ENCODE data around the gene ENPP1.
"Not testable (repeated sequence)": the region's sequence is repeated elsewhere in the genome, so short reads cannot be mapped to it uniquely, and the experiment has no call there.

ENPP1 gene

DNA sequence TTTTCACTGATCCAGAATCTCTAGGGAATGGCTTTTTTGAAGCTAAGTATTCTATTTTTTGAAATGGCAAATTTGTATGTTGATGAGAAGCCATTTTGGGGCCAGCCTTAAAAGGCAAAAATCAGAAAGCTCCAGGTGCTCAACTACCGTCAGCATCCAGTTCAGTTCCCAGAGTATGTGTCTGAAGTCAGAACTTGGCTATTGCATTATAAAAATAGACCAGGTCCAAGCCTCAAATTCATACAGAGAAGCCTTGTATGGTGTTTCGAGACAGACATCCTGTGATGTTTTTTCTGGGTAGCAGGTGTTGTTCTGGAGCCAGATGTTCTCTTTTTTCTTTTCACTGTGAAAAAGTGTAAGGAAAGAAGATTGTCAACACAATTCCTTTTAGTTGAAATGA lies 75.2 kb downstream of the ENPP1 start:
- DNase-seq, result no peak

DNA sequence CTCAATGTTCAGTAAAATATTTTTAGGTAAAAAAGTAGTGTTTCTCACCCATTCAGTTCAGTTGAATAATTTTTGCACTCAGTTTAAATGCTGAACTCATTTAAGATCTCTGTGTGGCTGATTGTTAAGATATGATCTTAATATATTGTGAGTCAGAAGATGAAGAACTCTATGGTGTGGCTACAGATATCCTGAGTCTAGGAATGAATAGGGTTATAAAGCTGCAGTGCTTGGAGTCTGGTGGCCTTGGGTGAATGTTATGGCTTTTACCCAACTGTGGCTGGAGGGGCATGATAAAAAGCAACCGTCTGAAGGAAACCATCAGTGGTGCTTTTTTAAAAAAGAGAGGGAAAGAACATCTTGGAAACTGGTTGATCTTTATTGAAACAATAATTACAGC lies 77.4 kb downstream of the ENPP1 start:
- no peak for DNase-seq

GRCh38 chr6:131886517-131886916 lies 78.7 kb downstream of the ENPP1 start:
- no peak for DNase-seq

DNA sequence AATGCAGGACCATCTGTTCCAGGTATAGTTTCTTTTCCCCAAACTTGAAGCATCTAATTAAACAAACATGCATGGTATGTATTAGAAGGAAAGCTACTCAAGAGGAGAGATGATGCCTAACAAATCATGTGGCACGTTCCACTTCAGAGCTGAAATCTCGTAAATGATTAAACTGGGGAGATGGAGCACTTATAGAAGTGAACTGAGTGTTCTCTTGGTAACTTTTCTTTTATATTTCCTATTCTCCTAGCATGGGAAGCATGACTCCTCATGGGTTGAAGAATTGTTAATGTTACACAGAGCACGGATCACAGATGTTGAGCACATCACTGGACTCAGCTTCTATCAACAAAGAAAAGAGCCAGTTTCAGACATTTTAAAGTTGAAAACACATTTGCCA lies 82.3 kb downstream of the ENPP1 start:
- DNase-seq, result no peak

- DNase-seq, result no peak
These were observed 85.4 kb downstream of the ENPP1 start for GRCh38 chr6:131893198-131893597.

DNA sequence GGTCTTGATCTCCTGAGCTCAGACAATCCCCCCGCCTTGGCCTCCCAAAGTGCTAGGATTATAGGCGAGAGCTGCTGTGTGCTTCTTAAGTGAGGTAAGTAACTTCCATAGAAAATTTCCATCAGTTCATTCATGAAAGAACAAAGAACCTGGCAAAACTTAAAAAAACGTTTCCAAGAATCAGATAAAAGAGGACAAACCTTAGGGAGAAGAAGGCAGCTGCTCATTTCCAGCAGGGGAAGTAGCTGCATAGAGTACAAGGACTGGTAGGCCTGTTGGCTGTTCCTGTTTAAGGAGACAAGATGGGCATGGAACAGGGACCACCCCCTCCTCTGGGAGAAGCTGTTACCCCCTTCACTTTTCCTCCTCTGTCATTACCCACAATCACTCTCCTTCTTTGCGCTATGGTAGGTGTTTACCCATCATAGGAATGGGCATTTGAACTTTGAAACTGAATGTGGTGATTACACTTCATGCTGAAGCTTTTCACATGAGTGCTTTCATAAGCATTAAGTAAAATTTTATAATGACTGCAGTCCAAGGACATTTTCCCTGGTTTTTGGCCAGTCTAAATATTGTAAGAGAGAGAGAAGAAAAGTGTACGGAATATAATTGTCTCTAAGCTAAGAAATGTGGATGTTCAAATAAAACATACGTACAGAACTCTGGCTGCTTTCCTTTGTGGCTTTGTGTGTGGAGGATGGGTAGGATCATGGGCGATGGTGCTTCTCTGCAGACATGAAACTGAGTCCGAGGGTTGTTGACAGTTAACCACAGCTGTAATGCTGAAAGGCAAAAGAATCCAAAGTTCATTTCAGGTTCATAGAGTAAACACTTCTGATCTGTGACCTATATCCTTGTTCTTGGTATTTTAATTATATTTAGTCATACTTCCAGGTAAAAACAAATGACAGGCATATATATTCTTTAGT lies 86.9 kb downstream of the ENPP1 start:
- no peak for DNase-seq

- no peak for DNase-seq
These were observed 89.2 kb downstream of the ENPP1 start for GRCh38 chr6:131897050-131897435.

- DNase-seq, result no peak
These were observed 89.8 kb downstream of the ENPP1 start for GRCh38 chr6:131897621-131898020.

GRCh38 chr6:131898718-131899117 lies 90.9 kb downstream of the ENPP1 start:
- no peak for DNase-seq

DNA sequence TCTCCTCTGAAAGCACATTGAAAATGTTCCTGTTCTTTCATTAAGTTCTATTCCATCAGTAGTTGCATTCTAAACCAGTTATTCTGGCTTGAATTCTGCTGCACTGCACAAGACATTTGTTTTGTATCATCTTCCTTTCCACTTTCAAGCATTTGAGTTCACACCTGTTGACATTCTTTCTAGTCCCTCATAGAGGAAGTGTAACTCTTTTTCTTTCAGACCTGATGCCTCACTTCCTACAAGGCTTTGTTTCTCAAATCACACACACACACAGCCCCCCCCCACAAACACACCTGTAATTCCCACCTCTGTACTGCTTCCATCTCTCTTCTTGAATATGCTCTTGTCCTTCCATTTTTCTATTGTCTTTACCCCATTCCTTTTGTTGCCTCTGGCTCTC lies 92.4 kb downstream of the ENPP1 start:
- no peak for DNase-seq

DNA sequence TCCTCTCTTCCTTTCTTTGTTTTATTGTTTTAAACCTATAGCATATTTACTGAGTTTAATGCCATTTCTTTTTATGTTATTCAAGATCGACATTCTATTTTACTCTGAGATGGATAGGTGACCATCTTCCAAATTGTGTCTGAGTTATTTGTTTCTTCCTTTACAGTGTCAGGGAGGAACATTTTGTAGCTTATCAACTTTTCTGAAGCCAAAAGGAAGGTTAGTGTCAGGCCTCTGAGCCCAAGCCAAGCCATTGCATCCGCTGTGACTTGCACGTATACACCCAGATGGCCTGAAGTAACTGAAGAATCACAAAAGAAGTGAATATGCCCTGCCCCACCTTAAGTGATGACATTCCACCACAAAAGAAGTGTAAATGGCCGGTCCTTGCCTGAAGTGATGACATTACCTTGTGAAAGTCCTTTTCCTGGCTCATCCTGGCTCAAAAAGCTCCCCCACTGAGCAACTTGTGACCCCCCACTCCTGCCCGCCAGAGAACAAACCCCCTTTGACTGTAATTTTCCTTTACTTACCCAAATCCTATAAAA lies 93.6 kb downstream of the ENPP1 start:
- DNase-seq, result not testable (repeated sequence)

- not testable (repeated sequence) for DNase-seq
These were observed 95.9 kb downstream of the ENPP1 start for GRCh38 chr6:131903734-131904133.

DNA sequence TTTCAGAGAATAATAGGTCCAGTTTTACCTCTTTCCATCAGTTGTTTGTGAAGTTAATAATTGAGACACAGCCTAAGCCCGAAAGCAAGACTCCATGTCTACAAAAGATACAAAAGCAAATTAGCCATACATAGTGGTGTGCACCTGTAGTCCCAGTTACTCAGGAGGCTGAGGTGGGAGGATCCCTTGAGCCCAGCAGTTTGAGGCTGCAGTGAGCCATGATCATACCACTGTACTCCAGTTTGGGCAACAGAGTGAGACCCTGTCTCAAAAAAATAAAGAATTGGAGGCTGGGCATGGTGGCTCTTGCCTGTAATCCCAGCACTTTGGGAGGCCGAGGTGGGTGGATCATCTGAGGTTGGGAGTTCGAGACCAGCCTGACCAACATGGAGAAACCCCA lies 101.0 kb downstream of the ENPP1 start:
- not testable (repeated sequence) for DNase-seq

DNA sequence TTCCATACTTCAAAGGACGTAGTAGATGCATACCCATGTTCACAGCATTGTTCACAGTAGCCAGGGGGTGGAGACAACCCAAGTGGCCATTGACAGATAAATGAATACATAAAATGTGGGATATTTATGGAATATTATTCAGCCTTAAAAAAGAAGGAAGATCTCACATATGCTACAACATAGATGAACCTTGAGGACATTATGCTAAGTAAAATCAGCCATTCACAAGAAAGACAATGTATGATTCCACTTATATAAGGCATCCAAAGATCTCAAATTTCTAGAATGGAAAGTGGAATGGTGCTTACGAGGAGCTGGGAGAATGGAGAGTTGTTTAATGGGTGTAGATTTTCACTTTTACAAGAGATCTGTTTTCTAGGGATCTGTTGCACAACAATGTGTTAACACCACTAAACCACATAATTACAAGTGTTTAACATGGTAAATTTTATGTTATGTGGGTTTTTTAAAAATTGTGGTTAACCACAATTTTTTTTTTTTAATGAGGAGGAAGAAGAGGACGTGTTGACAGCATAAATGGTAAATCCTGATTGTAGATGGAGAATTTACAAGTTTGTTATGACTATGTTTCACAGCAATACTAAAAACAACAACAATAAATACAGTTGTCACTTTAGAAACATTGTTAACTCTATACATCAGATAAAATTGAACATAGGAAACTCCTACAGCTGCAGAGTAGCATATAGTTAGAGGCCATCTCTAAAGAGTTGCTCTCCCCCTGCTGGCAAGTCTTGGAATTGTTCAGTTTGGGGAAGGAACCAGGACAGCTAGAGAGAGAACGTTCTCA lies 101.8 kb downstream of the ENPP1 start:
- DNase-seq, result peak; percentile 63

- no peak for DNase-seq
These were observed 102.4 kb downstream of the ENPP1 start for GRCh38 chr6:131910219-131910589.

- DNase-seq, result no peak
These were observed 103.1 kb downstream of the ENPP1 start for GRCh38 chr6:131910956-131911355.

DNA sequence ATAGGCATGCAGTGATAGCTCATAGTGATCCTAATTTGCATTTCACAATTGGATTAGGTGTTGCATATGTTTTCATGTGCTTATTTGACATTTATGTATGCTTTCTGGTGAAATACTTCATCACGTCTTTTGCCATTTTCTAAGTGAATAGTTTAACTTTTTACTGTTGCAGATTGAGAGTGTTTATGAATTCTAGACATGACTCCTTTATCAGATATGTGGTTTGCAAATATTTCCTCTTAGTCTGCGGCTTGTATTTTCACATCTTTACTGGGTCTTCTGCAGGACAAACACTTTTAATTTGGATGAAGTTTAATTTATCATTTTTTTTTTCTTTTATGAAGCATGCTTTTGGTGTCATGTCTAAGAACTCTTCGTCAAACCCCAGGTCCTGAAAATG lies 104.1 kb downstream of the ENPP1 start:
- no peak for DNase-seq

DNA sequence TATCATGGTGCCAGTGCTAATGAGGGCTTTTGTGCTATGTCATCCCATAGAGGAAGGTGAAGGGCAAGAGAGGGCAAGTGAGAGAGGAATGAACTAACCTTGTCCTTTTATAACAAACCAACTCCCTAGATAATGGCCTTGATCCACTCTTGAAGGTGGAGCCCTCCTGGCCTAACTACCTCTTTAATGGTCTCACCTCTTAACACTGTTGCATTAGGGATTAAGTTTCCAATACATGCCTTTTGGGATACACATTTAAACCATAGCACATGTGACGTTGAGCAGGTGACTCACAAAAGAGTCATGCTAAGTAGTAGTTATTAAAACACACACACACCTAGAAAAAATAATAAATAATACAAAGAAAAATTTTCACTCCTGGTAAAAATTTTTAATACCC lies 106.4 kb downstream of the ENPP1 start:
- no peak for DNase-seq

- DNase-seq, result peak; percentile 27
These were observed 107.3 kb downstream of the ENPP1 start for GRCh38 chr6:131914967-131915751.

GRCh38 chr6:131916091-131916796 lies 108.4 kb downstream of the ENPP1 start:
- not testable (repeated sequence) for DNase-seq

DNA sequence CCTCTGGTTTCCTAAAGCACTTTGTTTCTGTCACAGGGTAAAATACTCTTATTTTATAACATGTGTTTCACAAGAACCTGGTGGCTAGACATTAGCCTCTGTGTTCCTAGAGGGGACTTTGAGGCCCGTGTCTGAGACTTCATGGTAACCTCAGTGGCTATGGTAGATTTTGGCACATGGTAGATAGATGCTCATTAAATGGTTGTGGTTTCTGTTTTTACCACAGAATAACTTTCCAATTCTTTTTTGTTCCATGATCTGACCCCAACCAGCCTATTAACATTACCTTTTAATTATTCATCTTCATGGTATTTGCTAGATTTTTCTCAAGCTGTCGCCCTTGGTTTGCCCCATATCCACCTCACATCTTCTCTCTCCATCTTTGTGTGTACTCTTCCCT lies 109.0 kb downstream of the ENPP1 start:
- no peak for DNase-seq

- no peak for DNase-seq
These were observed 109.5 kb downstream of the ENPP1 start for GRCh38 chr6:131917318-131917717.

Data from effector CD4-positive, alpha-beta T cell (primary cell).